ENCODE data around the gene OR10P1.

DNA sequence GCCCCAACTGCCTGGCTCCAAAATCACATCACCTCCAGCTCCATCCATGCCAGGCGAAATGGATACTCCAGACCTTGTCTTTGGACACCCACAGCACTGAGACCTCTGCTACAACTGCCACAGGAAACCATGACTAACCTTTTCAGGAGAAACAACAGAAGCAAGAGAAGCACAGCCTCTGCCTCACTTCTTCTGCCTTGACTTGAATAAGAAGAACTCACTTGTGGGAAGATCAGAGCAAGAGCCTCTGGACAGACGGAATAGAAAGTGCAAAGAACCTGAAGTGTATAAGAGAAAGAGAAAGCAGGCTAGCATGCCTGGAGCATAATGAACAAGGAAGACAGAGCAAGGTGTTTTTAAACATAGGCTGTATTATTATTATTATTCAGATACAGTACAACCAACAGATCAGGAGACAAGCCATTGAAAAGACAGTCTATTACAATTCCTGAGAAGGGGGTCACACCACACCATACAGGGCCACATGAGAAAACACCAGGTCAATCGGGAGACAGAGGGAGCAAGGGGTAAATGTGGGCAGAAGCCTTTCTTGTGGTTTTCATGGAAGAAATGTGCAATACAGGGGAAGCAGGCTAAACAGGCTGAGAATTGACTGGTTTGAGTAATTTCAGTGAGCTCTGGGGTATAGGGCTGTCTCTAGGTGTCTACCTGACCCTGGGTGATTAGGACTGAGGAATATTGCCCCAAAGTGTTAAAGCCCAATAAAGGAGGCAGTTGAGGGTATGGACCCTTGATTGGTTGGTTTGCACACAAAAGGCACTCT is 7.4 kb upstream of the OR10P1 start:
- no peak for TF ChIP-seq POLR2A (IDR thresholded peaks at IDR 0.05)
- TF ChIP-seq, protein P1, sequence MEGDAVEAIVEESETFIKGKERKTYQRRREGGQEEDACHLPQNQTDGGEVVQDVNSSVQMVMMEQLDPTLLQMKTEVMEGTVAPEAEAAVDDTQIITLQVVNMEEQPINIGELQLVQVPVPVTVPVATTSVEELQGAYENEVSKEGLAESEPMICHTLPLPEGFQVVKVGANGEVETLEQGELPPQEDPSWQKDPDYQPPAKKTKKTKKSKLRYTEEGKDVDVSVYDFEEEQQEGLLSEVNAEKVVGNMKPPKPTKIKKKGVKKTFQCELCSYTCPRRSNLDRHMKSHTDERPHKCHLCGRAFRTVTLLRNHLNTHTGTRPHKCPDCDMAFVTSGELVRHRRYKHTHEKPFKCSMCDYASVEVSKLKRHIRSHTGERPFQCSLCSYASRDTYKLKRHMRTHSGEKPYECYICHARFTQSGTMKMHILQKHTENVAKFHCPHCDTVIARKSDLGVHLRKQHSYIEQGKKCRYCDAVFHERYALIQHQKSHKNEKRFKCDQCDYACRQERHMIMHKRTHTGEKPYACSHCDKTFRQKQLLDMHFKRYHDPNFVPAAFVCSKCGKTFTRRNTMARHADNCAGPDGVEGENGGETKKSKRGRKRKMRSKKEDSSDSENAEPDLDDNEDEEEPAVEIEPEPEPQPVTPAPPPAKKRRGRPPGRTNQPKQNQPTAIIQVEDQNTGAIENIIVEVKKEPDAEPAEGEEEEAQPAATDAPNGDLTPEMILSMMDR (IDR thresholded peaks at IDR 0.05) = no peak

Data from testis (tissue), 2 donors.